HepG2 (cell line): Measurements from ENCODE around the gene RPUSD3. TPM values are rescaled to one million over a fixed set of nuclear protein-coding genes. Genes with fewer than 3 reads are reported as not detected.

Source experiments
- ELF3 ChIP-seq: IDR thresholded peaks from 2 replicates; pipeline ENCODE4 v1.6.1; 2016; ENCODE audit warnings: missing genetic modification reagents, missing compliant biosample characterization
- KDM2A ChIP-seq: sonication (generic); formaldehyde crosslinking; IDR thresholded peaks from 2 replicates; pipeline ENCODE4 v1.4.0; 2020; ENCODE audit warnings: low read depth, missing genetic modification reagents, borderline replicate concordance
- PHF20 ChIP-seq: sonication (generic); formaldehyde crosslinking; IDR thresholded peaks from 2 replicates; pipeline ENCODE4 v1.5.0; 2020; ENCODE audit warnings: mild to moderate bottlenecking, missing genetic modification reagents
- PPARG ChIP-seq: conservative IDR thresholded peaks from 2 replicates; pipeline ENCODE4 v1.6.1; 2016; ENCODE audit warnings: missing biosample characterization, missing genetic modification reagents
- SIN3B ChIP-seq: fragments of 150-350 bp; IDR thresholded peaks from 2 replicates; pipeline ENCODE4 v1.6.1; 2014; ENCODE audit warnings: low read length
- STAT5B ChIP-seq: sonication (generic); formaldehyde crosslinking; IDR thresholded peaks from 2 replicates; pipeline ENCODE4 v1.4.0; 2020; ENCODE audit warnings: missing genetic modification reagents
- ZBTB20 ChIP-seq: sonication (generic); formaldehyde crosslinking; IDR thresholded peaks from 2 replicates; pipeline ENCODE4 v1.8.1; 2023; ENCODE audit warnings: missing genetic modification reagents, low read depth, mild to moderate bottlenecking, borderline replicate concordance
- ZFX ChIP-seq: sonication (generic); formaldehyde crosslinking; IDR thresholded peaks from 2 replicates; pipeline ENCODE4 v1.4.0; 2020; ENCODE audit warnings: mild to moderate bottlenecking, low read depth, missing genetic modification reagents, moderate library complexity
- ZNF709 ChIP-seq: sonication (generic); formaldehyde crosslinking; IDR thresholded peaks from 2 replicates; pipeline ENCODE4 v1.5.0; 2020; ENCODE audit warnings: mild to moderate bottlenecking, missing genetic modification reagents
- polyA plus RNA-seq, 8 experiments: library from polyadenylated mRNA; depleted of rRNA in 3 of 8; stranded (reverse) in 7 of 8; unstranded in 1 of 8; fragments of >200 nt; fragmentation: Illumina TruSeq in 4 of 8; extraction: Trizol in 4 of 8; gene quantifications; 2 replicates each; pipeline versions ENCODE4 v1.2.1 to v1.2.3, GENCODE V29; 2011 to 2016; ENCODE audit warnings: low read depth in 4 of 8, missing spikeins in 1 of 8, mixed read lengths in 1 of 8; ENCODE audit not compliant: insufficient read depth in 1 of 8
- total RNA-seq, 5 experiments: library from RNA; depleted of rRNA; stranded (reverse); fragments of >200 nt; fragmentation: Illumina TruSeq; extraction: Trizol; gene quantifications; 2 replicates each; pipeline ENCODE4 v1.2.3, GENCODE V29; 2016; ENCODE audit warnings: low read depth in 1 of 5
- TF ChIP-seq, protein P1 (sequence below): sonication (generic); formaldehyde crosslinking; IDR thresholded peaks from 2 replicates; pipeline ENCODE4 v1.4.0; 2020; ENCODE audit warnings: mild to moderate bottlenecking, missing genetic modification reagents
- TF ChIP-seq, protein P2 (sequence below): IDR thresholded peaks from 2 replicates; pipeline ENCODE4 v1.6.1; 2016; ENCODE audit warnings: low read depth, control low read depth
- TF ChIP-seq, protein P3 (sequence below): IDR thresholded peaks from 2 replicates; pipeline ENCODE4 v1.6.1; 2016
- TF ChIP-seq, protein P4 (sequence below): sonication (generic); formaldehyde crosslinking; IDR thresholded peaks from 2 replicates; pipeline ENCODE4 v1.4.0; 2020; ENCODE audit warnings: low read depth, missing genetic modification reagents

RPUSD3 gene
- total and polyA plus RNA-seq, 2 of the 13 experiments (the other 11 are each of a cell fraction or from before 2014, with no cell fraction given): 32.1 to 48.7 TPM

DNA sequence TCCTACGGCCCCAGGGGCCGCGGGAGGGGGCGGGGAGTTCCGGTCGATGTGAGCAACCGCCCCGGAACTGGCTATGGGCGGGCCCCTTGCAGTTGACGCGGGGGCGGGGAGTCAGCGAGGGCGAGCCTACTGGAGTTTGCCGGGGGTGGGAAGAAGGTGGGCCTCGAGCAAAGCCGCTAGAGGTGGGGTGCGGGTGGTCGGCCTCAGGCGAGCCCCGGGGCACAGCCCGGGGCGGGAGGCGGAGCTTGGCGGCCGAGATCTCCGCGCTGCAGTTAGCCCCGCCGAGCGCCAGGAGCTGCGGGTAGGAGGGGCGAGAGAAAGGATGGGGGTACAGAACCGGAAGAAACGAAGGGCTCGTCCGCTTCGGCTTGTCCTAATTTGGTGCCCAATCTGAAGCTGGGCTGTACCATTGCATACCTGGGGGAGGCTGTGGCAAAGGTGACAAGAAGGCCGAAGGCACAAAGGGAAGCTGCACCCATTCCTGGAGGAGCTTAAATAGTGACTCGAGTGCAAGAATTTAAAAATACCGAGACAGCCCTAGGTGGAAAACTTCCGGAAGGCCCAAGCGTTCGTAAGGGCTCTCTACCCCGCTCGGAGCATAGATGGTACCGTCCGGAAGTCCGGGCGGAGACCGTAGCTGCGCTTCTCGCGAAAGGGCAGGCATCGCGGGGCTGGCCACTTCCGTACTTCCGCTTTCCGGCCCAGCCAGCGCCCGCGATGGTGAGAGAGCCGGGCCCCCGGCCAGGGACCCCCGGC lies 51.2 kb downstream of the RPUSD3 start, which contains the start of the genes ARPC4 and TADA3 (continued):
- TF ChIP-seq, protein P1, sequence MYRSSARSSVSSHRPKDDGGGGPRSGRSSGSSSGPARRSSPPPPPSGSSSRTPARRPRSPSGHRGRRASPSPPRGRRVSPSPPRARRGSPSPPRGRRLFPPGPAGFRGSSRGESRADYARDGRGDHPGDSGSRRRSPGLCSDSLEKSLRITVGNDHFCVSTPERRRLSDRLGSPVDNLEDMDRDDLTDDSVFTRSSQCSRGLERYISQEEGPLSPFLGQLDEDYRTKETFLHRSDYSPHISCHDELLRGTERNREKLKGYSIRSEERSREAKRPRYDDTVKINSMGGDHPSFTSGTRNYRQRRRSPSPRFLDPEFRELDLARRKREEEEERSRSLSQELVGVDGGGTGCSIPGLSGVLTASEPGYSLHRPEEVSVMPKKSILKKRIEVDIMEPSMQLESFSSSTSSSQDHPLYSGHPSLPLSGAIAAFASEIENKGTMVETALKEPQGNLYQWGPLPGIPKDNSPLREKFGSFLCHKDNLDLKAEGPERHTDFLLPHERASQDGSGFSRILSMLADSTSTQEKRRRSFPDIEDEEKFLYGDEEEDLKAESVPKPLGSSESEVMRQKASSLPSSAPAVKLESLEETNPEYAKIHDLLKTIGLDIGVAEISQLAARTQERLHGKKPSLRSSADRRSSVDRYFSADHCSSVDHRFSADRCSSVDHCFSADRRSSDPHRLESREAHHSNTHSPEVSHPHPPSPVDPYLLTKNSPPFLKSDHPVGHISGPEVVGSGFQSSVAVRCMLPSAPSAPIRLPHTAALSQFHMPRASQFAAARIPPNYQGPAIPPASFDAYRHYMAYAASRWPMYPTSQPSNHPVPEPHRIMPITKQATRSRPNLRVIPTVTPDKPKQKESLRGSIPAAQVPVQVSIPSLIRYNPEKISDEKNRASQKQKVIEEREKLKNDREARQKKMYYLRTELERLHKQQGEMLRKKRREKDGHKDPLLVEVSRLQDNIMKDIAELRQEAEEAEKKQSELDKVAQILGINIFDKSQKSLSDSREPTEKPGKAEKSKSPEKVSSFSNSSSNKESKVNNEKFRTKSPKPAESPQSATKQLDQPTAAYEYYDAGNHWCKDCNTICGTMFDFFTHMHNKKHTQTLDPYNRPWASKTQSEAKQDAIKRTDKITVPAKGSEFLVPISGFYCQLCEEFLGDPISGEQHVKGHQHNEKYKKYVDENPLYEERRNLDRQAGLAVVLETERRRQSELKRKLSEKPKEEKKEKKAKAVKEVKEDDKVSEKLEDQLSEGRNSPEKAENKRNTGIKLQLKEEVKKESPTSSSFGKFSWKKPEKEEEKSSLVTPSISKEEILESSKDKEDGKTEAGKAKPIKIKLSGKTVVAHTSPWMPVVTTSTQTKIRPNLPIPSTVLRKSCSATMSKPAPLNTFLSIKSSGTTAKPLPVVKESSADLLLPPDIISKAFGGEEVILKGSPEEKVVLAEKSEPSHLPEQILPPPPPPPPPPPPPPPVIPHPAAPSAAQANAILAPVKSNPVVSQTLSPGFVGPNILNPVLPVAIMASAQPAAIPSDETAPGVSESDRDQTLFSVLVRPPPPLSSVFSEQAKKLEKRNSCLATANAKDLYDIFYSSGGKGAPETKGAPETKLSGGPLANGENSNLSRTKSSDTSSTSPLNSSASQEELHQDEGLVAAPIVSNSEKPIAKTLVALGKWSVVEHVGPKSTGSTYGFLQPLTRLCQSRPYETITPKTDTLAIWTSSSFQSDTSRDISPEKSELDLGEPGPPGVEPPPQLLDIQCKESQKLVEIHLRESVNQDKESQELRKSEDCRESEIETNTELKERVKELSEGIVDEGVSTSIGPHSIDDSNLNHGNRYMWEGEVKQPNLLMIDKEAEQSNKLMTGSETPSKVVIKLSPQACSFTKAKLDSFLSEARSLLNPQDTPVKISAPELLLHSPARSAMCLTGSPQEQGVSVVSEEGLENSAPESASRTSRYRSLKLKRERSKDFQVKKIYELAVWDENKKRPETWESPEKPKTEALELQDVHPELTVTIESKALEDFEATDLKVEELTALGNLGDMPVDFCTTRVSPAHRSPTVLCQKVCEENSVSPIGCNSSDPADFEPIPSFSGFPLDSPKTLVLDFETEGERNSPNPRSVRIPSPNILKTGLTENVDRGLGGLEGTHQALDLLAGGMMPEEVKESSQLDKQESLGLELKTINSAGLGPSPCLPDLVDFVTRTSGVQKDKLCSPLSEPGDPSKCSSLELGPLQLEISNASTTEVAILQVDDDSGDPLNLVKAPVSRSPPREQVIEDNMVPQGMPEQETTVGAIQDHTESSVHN (CRISPR knock-in tag): no peak
- TF ChIP-seq, protein P2, sequence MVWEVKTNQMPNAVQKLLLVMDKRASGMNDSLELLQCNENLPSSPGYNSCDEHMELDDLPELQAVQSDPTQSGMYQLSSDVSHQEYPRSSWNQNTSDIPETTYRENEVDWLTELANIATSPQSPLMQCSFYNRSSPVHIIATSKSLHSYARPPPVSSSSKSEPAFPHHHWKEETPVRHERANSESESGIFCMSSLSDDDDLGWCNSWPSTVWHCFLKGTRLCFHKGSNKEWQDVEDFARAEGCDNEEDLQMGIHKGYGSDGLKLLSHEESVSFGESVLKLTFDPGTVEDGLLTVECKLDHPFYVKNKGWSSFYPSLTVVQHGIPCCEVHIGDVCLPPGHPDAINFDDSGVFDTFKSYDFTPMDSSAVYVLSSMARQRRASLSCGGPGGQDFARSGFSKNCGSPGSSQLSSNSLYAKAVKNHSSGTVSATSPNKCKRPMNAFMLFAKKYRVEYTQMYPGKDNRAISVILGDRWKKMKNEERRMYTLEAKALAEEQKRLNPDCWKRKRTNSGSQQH (CRISPR knock-in tag): peak; percentile 68; the same call in 1 of the 2 replicates
- TF ChIP-seq STAT5B (CRISPR knock-in tag) (no peak), ELF3 (CRISPR knock-in tag) (peak; percentile 81), PHF20 (CRISPR knock-in tag) (peak; percentile 90), SIN3B (peak; percentile 49), PPARG (CRISPR knock-in tag) (peak; percentile 62; the same call in 1 of the 2 replicates), ZFX (peak; percentile 56; the same call in 1 of the 2 replicates), ZNF709 (CRISPR knock-in tag) (peak; percentile 45; the same call in 1 of the 2 replicates), ZBTB20 (CRISPR knock-in tag) (0 out of 2 replicates have a peak, but pooled peaks have one; percentile 9), KDM2A (CRISPR knock-in tag) (peak; percentile 54; the same call in 1 of the 2 replicates)
- TF ChIP-seq, protein P3, sequence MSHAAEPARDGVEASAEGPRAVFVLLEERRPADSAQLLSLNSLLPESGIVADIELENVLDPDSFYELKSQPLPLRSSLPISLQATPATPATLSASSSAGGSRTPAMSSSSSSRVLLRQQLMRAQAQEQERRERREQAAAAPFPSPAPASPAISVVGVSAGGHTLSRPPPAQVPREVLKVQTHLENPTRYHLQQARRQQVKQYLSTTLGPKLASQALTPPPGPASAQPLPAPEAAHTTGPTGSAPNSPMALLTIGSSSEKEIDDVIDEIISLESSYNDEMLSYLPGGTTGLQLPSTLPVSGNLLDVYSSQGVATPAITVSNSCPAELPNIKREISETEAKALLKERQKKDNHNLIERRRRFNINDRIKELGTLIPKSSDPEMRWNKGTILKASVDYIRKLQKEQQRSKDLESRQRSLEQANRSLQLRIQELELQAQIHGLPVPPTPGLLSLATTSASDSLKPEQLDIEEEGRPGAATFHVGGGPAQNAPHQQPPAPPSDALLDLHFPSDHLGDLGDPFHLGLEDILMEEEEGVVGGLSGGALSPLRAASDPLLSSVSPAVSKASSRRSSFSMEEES (CRISPR knock-in tag): peak; percentile 9; the same call in 1 of the 2 replicates
- TF ChIP-seq, protein P4, sequence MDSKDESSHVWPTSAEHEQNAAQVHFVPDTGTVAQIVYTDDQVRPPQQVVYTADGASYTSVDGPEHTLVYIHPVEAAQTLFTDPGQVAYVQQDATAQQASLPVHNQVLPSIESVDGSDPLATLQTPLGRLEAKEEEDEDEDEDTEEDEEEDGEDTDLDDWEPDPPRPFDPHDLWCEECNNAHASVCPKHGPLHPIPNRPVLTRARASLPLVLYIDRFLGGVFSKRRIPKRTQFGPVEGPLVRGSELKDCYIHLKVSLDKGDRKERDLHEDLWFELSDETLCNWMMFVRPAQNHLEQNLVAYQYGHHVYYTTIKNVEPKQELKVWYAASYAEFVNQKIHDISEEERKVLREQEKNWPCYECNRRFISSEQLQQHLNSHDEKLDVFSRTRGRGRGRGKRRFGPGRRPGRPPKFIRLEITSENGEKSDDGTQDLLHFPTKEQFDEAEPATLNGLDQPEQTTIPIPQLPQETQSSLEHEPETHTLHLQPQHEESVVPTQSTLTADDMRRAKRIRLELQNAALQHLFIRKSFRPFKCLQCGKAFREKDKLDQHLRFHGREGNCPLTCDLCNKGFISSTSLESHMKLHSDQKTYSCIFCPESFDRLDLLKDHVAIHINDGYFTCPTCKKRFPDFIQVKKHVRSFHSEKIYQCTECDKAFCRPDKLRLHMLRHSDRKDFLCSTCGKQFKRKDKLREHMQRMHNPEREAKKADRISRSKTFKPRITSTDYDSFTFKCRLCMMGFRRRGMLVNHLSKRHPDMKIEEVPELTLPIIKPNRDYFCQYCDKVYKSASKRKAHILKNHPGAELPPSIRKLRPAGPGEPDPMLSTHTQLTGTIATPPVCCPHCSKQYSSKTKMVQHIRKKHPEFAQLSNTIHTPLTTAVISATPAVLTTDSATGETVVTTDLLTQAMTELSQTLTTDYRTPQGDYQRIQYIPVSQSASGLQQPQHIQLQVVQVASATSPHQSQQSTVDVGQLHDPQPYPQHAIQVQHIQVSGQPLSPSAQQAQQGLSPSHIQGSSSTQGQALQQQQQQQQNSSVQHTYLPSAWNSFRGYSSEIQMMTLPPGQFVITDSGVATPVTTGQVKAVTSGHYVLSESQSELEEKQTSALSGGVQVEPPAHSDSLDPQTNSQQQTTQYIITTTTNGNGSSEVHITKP (CRISPR knock-in tag): peak; percentile 99
